Measurements from ENCODE around the gene DOK3.

Gene DOK3

GRCh38 chr5:177507165-177507564 is 2.5 kb downstream of the DOK3 start:
- no peaks in the 10 kb centered on the region for H3K27me3 ChIP-seq (replicated peaks; ENCODE audit: control insufficient read depth, insufficient read depth, low read length)
- peak overlapping the region; percentile 81 for H3K4me3 ChIP-seq (replicated peaks; ENCODE audit: low read depth, low read length)
- no peak for DNase-seq (ENCODE audit: extremely low read depth, insufficient read length)
- TF ChIP-seq, protein P1, sequence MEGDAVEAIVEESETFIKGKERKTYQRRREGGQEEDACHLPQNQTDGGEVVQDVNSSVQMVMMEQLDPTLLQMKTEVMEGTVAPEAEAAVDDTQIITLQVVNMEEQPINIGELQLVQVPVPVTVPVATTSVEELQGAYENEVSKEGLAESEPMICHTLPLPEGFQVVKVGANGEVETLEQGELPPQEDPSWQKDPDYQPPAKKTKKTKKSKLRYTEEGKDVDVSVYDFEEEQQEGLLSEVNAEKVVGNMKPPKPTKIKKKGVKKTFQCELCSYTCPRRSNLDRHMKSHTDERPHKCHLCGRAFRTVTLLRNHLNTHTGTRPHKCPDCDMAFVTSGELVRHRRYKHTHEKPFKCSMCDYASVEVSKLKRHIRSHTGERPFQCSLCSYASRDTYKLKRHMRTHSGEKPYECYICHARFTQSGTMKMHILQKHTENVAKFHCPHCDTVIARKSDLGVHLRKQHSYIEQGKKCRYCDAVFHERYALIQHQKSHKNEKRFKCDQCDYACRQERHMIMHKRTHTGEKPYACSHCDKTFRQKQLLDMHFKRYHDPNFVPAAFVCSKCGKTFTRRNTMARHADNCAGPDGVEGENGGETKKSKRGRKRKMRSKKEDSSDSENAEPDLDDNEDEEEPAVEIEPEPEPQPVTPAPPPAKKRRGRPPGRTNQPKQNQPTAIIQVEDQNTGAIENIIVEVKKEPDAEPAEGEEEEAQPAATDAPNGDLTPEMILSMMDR (IDR thresholded peaks at IDR 0.05; ENCODE audit: insufficient read depth, low read length, poor library complexity, severe bottlenecking): peak; percentile 22
- peaks cover 25% of the 10 kb centered on the region for H3K36me3 ChIP-seq (ENCODE audit: control insufficient read depth, insufficient read depth, low read length)

DNA sequence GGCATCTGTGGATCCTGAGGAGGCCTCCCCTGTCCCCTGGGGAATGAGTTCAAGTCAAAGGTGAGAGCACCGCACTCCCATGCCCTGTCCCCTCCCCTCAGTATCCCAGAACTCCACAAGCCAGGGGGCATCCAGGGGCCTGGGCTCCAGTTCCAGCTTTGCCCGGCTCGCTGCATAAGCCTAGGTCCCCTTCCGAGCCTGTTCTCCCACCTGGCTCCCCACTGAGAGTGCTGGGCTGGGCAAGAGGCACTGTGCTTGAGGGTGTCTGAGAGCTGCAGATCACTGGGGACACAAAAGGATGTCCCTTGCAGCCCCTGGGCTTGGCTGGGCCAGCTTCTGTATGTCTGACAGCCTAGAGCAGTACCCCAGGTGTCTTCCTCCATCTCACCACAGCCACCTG is 4.6 kb downstream of the DOK3 start:
- TF ChIP-seq, protein P1 (IDR thresholded peaks at IDR 0.05; ENCODE audit: insufficient read depth, low read length, poor library complexity, severe bottlenecking): no peak
- Histone ChIP-seq H3K27me3 (replicated peaks; ENCODE audit: control insufficient read depth, insufficient read depth, low read length) (no peaks in the 10 kb centered on the region), H3K36me3 (ENCODE audit: control insufficient read depth, insufficient read depth, low read length) (peaks cover 18% of the 10 kb centered on the region), H3K4me3 (replicated peaks; ENCODE audit: low read depth, low read length) (no peak overlapping the region)
- DNase-seq (ENCODE audit: extremely low read depth, insufficient read length): no peak

DNA sequence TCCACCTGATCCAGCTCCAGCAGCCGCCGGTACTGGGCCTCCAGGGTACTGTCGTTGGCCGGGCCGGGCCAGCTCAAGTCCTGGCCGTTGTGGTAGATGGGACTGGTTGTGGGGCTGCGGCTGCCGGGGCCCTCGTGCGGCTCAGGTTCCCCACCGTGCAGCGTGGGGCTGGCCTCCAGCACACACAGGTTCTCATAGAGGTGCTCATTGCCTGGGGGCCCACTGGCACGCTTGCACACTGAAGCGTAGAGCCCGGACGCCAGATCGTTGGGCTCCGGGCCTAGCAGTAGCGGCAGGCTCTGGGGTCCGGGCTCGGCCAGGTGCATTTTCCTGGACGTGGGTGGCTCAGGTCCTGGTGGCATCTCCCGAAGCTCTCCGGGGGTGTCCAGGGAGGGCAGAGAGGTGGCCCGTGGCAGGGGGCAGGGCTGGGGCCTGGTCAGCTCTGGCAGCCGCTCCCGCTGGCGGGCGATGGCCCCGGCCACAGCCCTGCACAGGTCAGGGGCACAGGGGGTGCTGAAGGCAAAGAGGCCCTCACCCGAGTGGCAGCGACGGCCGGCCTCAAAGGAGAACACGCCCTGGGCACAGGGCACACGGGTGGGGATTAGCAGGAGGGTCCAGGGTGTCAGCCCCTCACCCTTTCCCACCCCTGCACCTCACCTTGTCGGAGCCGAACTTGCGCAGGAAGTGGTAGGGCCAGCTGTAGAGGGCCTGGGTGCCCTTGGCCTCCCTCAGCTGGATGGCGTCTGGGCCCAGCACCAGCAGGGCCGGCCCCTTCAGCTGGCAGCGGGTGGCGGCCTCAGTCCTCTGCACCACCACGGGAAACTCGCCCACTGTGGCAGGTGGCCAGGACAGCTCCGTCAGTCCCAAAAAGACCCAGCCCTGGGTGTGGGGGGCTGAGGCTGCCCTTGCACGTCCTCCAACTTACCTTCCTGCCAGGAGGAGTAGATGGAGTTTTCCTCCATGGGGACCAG is 5.3 kb downstream of the DOK3 start:
- H3K27me3 ChIP-seq (replicated peaks; ENCODE audit: control insufficient read depth, insufficient read depth, low read length): no peaks in the 10 kb centered on the region
- no peak for DNase-seq (ENCODE audit: extremely low read depth, insufficient read length)
- no peak overlapping the region for H3K4me3 ChIP-seq (replicated peaks; ENCODE audit: low read depth, low read length)
- H3K36me3 ChIP-seq (ENCODE audit: control insufficient read depth, insufficient read depth, low read length): peaks cover 18% of the 10 kb centered on the region
- TF ChIP-seq, protein P1 (IDR thresholded peaks at IDR 0.05; ENCODE audit: insufficient read depth, low read length, poor library complexity, severe bottlenecking): no peak

GRCh38 chr5:177503351-177504085 is 6.1 kb downstream of the DOK3 start:
- TF ChIP-seq, protein P1 (IDR thresholded peaks at IDR 0.05; ENCODE audit: insufficient read depth, low read length, poor library complexity, severe bottlenecking): no peak
- Histone ChIP-seq H3K4me3 (replicated peaks; ENCODE audit: low read depth, low read length) (no peak overlapping the region), H3K36me3 (ENCODE audit: control insufficient read depth, insufficient read depth, low read length) (peaks cover 18% of the 10 kb centered on the region), H3K27me3 (replicated peaks; ENCODE audit: control insufficient read depth, insufficient read depth, low read length) (peaks cover 1% of the 10 kb centered on the region)
- DNase-seq (ENCODE audit: extremely low read depth, insufficient read length): no peak

DNA sequence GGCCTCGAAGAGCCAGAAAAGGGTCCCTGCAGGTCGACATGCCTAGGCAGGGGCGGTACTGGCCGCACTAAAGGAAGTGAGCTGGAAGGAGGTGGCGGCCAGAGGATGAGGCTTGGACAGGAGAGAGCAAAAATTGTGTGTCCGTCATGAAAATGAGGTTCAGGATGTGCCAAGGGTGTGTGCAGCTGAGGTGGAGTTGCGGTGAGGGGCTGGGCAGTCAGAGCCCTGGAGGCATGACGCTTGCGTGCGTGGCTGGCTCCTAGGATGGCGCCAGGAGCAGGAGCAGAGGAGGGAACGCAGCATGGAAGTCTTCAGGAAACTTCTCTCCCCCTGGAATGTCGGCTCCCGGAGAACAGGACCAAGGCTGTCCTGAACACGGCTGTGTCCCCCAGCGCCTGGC is 6.7 kb downstream of the DOK3 start:
- no peak for DNase-seq (ENCODE audit: extremely low read depth, insufficient read length)
- Histone ChIP-seq H3K36me3 (ENCODE audit: control insufficient read depth, insufficient read depth, low read length) (peaks cover 18% of the 10 kb centered on the region), H3K27me3 (replicated peaks; ENCODE audit: control insufficient read depth, insufficient read depth, low read length) (peaks cover 2% of the 10 kb centered on the region), H3K4me3 (replicated peaks; ENCODE audit: low read depth, low read length) (no peak overlapping the region)
- TF ChIP-seq, protein P1 (IDR thresholded peaks at IDR 0.05; ENCODE audit: insufficient read depth, low read length, poor library complexity, severe bottlenecking): no peak
